ENCODE measurements around the gene PLA2R1.

PLA2R1 gene

GRCh38 chr2:160062292-160063005 lies at the start of gene PLA2R1:
Gene PLA2R1 (minus strand): TSS chr2:160062615. CDS start chr2:160062403, 212 bp downstream.
- in situ Hi-C loops (cut with HindIII; ENCODE audit: low sequenced_read_pairs), result no loop called here
- DNase-seq (ENCODE audit: low read depth), result no peak
- no peak for TF ChIP-seq CTCF (IDR thresholded peaks at IDR 0.05; ENCODE audit: low read depth, low read length, missing control alignments)
- peak within 1 kb of the TSS; percentile 70 for H3K4me3 ChIP-seq (ENCODE audit: low read depth, low read length)

GRCh38 chr2:160110674-160111239 lies 48.3 kb upstream of the PLA2R1 start:
- no peak overlapping the region for H3K4me3 ChIP-seq (ENCODE audit: low read depth, low read length)
- in situ Hi-C loops (cut with HindIII; ENCODE audit: low sequenced_read_pairs), result no loop called here
- no peak for TF ChIP-seq CTCF (IDR thresholded peaks at IDR 0.05; ENCODE audit: low read depth, low read length, missing control alignments)
- no peak for DNase-seq (ENCODE audit: low read depth)

- H3K4me3 ChIP-seq (ENCODE audit: low read depth, low read length), result no peak overlapping the region
- peak; percentile 75 for DNase-seq (ENCODE audit: low read depth)
- TF ChIP-seq CTCF (IDR thresholded peaks at IDR 0.05; ENCODE audit: low read depth, low read length, missing control alignments), result peak; percentile 78
- in situ Hi-C loops (cut with HindIII; ENCODE audit: low sequenced_read_pairs), result no loop called here
Observed at GRCh38 chr2:160109939-160110673, 47.7 kb upstream of the PLA2R1 start.

- no peak for DNase-seq (ENCODE audit: low read depth)
- no peak for TF ChIP-seq CTCF (IDR thresholded peaks at IDR 0.05; ENCODE audit: low read depth, low read length, missing control alignments)
- no peak overlapping the region for H3K4me3 ChIP-seq (ENCODE audit: low read depth, low read length)
- in situ Hi-C loops (cut with HindIII; ENCODE audit: low sequenced_read_pairs), result no loop called here
Observed at GRCh38 chr2:160109243-160109642, 46.8 kb upstream of the PLA2R1 start.

- no peak for DNase-seq (ENCODE audit: low read depth)
- no peak for TF ChIP-seq CTCF (IDR thresholded peaks at IDR 0.05; ENCODE audit: low read depth, low read length, missing control alignments)
- no peak overlapping the region for H3K4me3 ChIP-seq (ENCODE audit: low read depth, low read length)
- in situ Hi-C loops (cut with HindIII; ENCODE audit: low sequenced_read_pairs), result no loop called here
Observed at GRCh38 chr2:160108646-160109045, 46.2 kb upstream of the PLA2R1 start.

GRCh38 chr2:160105366-160105765 lies 43.0 kb upstream of the PLA2R1 start:
- H3K4me3 ChIP-seq (ENCODE audit: low read depth, low read length), result no peak overlapping the region
- DNase-seq (ENCODE audit: low read depth), result no peak
- TF ChIP-seq CTCF (IDR thresholded peaks at IDR 0.05; ENCODE audit: low read depth, low read length, missing control alignments), result no peak
- in situ Hi-C loops (cut with HindIII; ENCODE audit: low sequenced_read_pairs), result no loop called here

Data from astrocyte of the cerebellum (primary cell).